GM23248 (cell line): ENCODE data around the gene LCMT2.

ENCODE experiments used
- EZH2 ChIP-seq: fragments of 200-600 bp; sonication (generic); IDR thresholded peaks from 2 replicates; pipeline ENCODE4 v1.6.1; 2018; ENCODE audit warnings: antibody characterized with exemption, mild to moderate bottlenecking; ENCODE audit not compliant: insufficient read depth, poor library complexity, severe bottlenecking
- EZH2phosphoT487 ChIP-seq: fragments of 200-600 bp; sonication (generic); IDR thresholded peaks from 2 replicates; pipeline ENCODE4 v1.6.1; 2018; ENCODE audit warnings: antibody characterized with exemption, moderate library complexity, mild to moderate bottlenecking, low read depth; ENCODE audit not compliant: insufficient read depth

DNA sequence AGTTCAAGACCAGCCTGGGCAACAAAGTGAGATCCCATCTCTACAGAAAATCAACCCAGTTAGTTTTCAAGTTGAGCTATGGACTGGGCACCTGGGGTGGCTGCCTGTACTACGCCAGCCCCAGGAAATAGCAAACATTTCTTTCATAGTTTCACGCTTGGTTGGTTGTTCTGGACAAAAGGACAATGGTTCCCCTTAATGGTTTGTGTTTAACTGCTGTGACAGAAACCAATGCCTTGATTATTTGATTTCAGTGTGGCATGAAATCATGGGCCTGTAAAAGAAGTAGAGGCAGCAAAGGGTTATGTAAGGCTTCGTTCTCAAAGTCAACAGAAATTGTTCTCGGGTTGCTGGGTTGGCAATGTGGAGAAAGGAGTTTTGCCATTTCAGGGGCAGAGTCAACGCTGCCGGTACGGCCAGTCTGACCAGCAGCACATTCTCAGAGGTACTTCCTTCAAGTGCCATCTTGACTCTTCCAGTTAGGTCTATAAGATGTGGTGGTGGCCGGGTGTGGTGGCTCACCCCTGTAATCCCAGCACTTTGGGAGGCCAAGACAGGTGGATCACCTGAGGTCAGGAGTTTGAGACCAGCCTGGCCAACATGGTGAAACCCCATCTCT is 12.7 kb downstream of the LCMT2 start:
- TF ChIP-seq EZH2 (no peak), EZH2phosphoT487 (no peak)
